GM21447 (cell line): ENCODE results near the gene HCN4.

ENCODE experiments used
- ATAC-seq: cut with Tn5 transposase; IDR thresholded peaks from one replicate; pipeline ENCODE4 v1.9.1; 2021; ENCODE audit not compliant: unreplicated experiment

HCN4 gene

GRCh38 chr15:73298522-73299245 is 70.1 kb downstream of the HCN4 start:
- no peak for ATAC-seq

- ATAC-seq = no peak
Measured at GRCh38 chr15:73296609-73297353, 72.0 kb downstream of the HCN4 start.

GRCh38 chr15:73295630-73296286 is 73.0 kb downstream of the HCN4 start:
- no peak for ATAC-seq

- ATAC-seq = no peak
Measured at GRCh38 chr15:73293773-73294172, 75.0 kb downstream of the HCN4 start.

- no peak for ATAC-seq
Measured at GRCh38 chr15:73291441-73291840, 77.3 kb downstream of the HCN4 start.

- ATAC-seq = no peak
Measured at GRCh38 chr15:73287019-73287418, 81.7 kb downstream of the HCN4 start.

- ATAC-seq = no peak
Measured at GRCh38 chr15:73286311-73286710, 82.4 kb downstream of the HCN4 start.

GRCh38 chr15:73284090-73284716 is 84.6 kb downstream of the HCN4 start:
- no peak for ATAC-seq

GRCh38 chr15:73283366-73283962 is 85.3 kb downstream of the HCN4 start:
- no peak for ATAC-seq

GRCh38 chr15:73282567-73283365 is 86.0 kb downstream of the HCN4 start:
- no peak for ATAC-seq

- no peak for ATAC-seq
Measured at GRCh38 chr15:73275862-73276261, 92.9 kb downstream of the HCN4 start.

- ATAC-seq = no peak
Measured at GRCh38 chr15:73273181-73274002, 95.4 kb downstream of the HCN4 start.

- no peak for ATAC-seq
Measured at GRCh38 chr15:73270366-73271097, 98.2 kb downstream of the HCN4 start.
